Transverse colon (tissue), 4 donors: Measurements from ENCODE around the gene HMGXB3. TPM values are rescaled to one million over a fixed set of nuclear protein-coding genes. Genes with fewer than 3 reads are reported as not detected.

Experiments
- DNase-seq: peaks from one replicate; pipeline ENCODE4 v3.0.0-alpha.2; 2019
- H3K27ac ChIP-seq, 4 donors: fragments of 200-600 bp; sonication (generic); 2 replicates each; pipeline ENCODE4 v1.5.1; 2016 to 2018; ENCODE audit warnings: inconsistent platforms in 4 of 4
- H3K27me3 ChIP-seq: fragments of 200-600 bp; sonication (generic); 2 replicates; pipeline ENCODE4 v1.5.1; 2017; ENCODE audit warnings: inconsistent platforms
- H3K36me3 ChIP-seq, 4 donors: fragments of 200-600 bp; sonication (generic); 2 replicates each; pipeline ENCODE4 v1.5.1; 2017 to 2019; ENCODE audit warnings: inconsistent platforms in 4 of 4
- H3K4me1 ChIP-seq, 4 donors: fragments of 200-600 bp; sonication (generic); 2 replicates each; pipeline ENCODE4 v1.5.1; 2017 to 2020; ENCODE audit warnings: inconsistent platforms in 4 of 4
- H3K4me3 ChIP-seq, 4 donors: fragments of 200-600 bp; sonication (generic); 1 replicate in 1 of 4; 2 replicates in 3 of 4; pipeline versions ENCODE4 v1.5.1 to v1.6.1; 2017 to 2019; ENCODE audit warnings: inconsistent platforms in 4 of 4
- H3K9me3 ChIP-seq, 2 donors: fragments of 200-600 bp; sonication (generic); 2 replicates each; pipeline ENCODE4 v1.5.1; 2017 to 2019; ENCODE audit warnings: inconsistent platforms in 2 of 2
- EP300 ChIP-seq: sonication (generic); formaldehyde crosslinking; IDR thresholded peaks from one replicate; pipeline ENCODE4 v1.6.1; 2017; ENCODE audit warnings: antibody characterized with exemption, low read depth
- POLR2A ChIP-seq: fragments of 450-650 bp; IDR thresholded peaks from one replicate; pipeline ENCODE4 v1.6.1; 2016; ENCODE audit warnings: antibody characterized with exemption, mild to moderate bottlenecking, moderate library complexity
- POLR2AphosphoS5 ChIP-seq, 3 donors: sonication (generic); formaldehyde crosslinking; IDR thresholded peaks; one replicate each; pipeline ENCODE4 v1.6.1; 2016; ENCODE audit warnings: antibody characterized with exemption in 3 of 3
- WGBS, 2 donors: methylation state at CpG; one replicate each; pipeline ENCODE4 v1.1.5; 2018; ENCODE audit warnings: low coverage in 1 of 2; 5-methylcytosine and 5-hydroxymethylcytosine counted together
- in situ Hi-C, 4 donors: fragments of 200-750 bp; cut with MboI; loops; one replicate each; pipeline versions ENCODE4 v1.15.0 to v1.15.1; 2017; ENCODE audit warnings: low sequenced_read_pairs in 3 of 4, low pct_ligation_motif_present in 1 of 4, low pct_unique_long_range_greater_than_20kb in 1 of 4
- intact Hi-C: fragments of 100-400 bp; cut with DNase I; formaldehyde crosslinking; loops from one replicate; pipeline ENCODE4 v1.15.1; 2023; ENCODE audit warnings: low total_unique reads
- total RNA-seq, 4 donors: library from RNA; depleted of rRNA; stranded (reverse); fragments of >200 nt; gene quantifications; one replicate each; pipeline ENCODE4 v1.1.0, GENCODE V29; 2016
- TF ChIP-seq, protein P1 (sequence below), 5 experiments: fragments of 200-600 bp in 3 of 5; fragments of 450-650 bp in 2 of 5; sonication (generic) in 3 of 5; IDR thresholded peaks; 1 replicate in 2 of 5; 2 replicates in 3 of 5; pipeline ENCODE4 v1.5.1; 2016 to 2017; ENCODE audit warnings: antibody characterized with exemption in 5 of 5, inconsistent platforms in 3 of 5, mild to moderate bottlenecking in 2 of 5, moderate library complexity in 1 of 5

HMGXB3 gene
- total RNA-seq, 4 donors from 2014 or later = 29.9 to 93.5 (median 38.1) TPM

DNA sequence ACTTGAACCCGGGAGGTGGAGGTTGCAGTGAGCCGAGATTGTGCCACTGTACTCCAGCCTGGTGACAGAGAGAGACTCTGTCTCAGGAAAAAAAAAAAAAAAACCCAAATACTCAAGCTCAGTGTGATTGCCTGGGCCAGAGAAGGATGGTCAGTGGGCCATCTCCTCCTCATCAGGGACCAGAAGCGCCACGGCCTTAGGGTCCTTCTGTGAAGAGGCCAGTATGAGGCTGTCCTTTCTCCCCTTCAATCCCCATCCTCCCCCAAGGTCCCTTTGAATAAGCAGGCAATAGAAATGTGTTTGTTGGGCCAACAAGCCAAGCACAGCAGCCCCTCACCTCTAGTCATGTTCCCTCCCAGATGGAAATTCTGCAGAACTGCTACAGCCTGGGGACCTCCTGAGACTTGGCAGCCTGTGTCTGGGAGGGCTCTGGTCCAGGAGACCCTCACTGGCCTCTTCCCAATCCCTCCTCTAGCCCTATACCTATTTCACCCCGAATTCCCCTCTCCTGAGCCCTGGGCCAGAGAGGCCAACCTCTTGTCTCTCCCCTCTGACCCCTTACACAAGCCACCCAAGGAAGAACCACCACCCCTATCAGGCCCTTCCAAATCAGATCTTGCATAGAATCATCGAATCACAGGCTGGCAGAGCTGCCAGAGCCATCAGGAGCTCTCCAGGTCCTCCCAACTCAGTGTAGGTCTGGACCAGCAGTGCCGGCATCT is 84.8 kb downstream of the HMGXB3 start:
- H3K4me1 ChIP-seq = no peaks in the 10 kb centered on the region
- DNase-seq = no peak
- TF ChIP-seq POLR2A = no peak
- TF ChIP-seq, protein P1, sequence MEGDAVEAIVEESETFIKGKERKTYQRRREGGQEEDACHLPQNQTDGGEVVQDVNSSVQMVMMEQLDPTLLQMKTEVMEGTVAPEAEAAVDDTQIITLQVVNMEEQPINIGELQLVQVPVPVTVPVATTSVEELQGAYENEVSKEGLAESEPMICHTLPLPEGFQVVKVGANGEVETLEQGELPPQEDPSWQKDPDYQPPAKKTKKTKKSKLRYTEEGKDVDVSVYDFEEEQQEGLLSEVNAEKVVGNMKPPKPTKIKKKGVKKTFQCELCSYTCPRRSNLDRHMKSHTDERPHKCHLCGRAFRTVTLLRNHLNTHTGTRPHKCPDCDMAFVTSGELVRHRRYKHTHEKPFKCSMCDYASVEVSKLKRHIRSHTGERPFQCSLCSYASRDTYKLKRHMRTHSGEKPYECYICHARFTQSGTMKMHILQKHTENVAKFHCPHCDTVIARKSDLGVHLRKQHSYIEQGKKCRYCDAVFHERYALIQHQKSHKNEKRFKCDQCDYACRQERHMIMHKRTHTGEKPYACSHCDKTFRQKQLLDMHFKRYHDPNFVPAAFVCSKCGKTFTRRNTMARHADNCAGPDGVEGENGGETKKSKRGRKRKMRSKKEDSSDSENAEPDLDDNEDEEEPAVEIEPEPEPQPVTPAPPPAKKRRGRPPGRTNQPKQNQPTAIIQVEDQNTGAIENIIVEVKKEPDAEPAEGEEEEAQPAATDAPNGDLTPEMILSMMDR (IDR thresholded peaks at IDR 0.05) = no peak
- no peak for TF ChIP-seq POLR2AphosphoS5 (IDR thresholded peaks at IDR 0.05)
- TF ChIP-seq EP300 = no peak
- in situ Hi-C loops (no loop called here), intact Hi-C loops (no loop called here)
- no peaks in the 10 kb centered on the region for H3K36me3 ChIP-seq
- peak overlapping the region in 2 of 4 donors; percentile 1 to 2 for H3K4me3 ChIP-seq
- 66 to 84% methylated on average over 4 to 7 of the region's 7 CpGs for whole genome bisulfite sequencing, 2 donors
- no peaks in the 10 kb centered on the region for H3K9me3 ChIP-seq
- no peaks in the 10 kb centered on the region for H3K27me3 ChIP-seq
- no peak overlapping the region for H3K27ac ChIP-seq

DNA sequence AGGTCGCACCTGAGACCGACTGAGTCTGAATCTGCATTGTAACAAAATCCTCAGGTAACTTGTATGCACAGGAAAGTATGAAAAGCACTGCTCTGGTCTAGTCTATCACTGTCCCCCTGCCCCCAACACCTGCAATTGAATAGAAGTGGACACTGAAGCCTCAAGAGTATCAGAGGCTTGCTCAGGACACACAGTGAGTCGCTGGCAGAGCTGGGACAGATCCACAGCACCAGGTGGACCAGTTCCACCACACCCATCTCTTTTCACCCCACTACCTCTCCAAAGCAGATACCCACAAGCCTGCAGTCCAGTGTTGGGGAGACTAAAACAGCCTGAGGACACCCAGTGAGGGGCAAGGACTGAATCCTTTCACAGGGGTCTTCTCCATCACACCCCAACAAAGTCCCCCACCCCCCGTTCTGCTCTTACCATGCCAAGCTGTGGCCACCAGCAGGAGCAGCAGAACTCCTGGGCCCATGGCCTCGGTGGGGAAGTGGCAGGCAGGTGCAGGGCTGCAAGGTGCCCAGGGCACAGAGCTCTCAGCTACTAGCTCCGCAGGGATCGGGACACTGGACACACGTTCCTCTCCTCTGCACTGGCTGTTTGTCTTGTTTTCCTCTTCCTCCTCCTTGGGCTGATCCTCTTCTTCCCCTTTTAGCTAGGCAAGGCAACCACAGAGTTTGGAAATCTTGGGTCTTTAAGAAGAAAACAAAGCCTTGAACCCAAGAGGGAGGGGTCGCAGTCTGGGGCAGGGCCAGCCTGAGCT is 85.6 kb downstream of the HMGXB3 start, which contains the start of gene CSF1R:
Gene CSF1R, minus strand, starts transcription at position 605 of the 766 bp plus-strand sequence. Its CDS starts 127 bp downstream, at position 478.
- TF ChIP-seq POLR2A = no peak
- peak in 1 of 3 donors; percentile 33 for TF ChIP-seq POLR2AphosphoS5 (IDR thresholded peaks at IDR 0.05)
- intact Hi-C loops = no loop called here
- no peak for DNase-seq
- Histone ChIP-seq H3K36me3 (no peaks in the 10 kb centered on the region), H3K27ac (peak within 1 kb of the TSS in 3 of 4 donors; percentile 16 to 38 (median 30)), H3K9me3 (no peaks in the 10 kb centered on the region), H3K4me1 (no peaks in the 10 kb centered on the region), H3K4me3 (peak within 1 kb of the TSS in 2 of 4 donors; percentile 1 to 2), H3K27me3 (no peaks in the 10 kb centered on the region)
- in situ Hi-C loops = no loop called here
- WGBS, 2 donors = 80% methylated on average over 9 of the region's 9 CpGs; no CpG with 5 or more reads in 1 of the 2 donors

DNA sequence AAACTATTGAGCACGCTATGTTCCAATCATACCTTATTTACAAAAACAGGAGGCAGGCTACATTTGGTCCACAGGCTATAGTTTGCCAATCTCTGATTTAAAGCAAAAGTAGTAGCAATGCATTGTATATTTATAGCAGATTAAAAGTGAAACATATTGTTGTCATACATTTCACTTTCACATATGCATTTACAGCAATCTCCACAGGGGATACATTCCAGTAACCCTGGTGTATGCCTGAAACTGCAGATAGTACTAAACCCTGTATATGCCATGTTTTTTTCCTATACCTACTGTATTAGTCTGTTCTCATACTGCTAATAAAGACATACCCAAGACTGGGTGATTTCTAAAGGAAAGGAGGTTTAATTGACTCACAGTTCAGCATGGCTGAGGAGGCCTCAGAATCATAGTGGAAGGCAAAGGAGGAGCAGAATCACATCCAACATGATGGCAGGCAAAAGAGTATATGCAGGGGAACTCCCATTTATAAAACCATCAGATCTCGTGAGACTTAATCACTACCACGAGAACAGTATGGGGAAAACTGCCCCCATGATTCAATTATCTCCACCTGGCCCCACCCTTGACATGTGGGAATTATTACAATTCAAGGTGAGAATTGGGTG is 91.7 kb downstream of the HMGXB3 start:
- H3K9me3 ChIP-seq = no peaks in the 10 kb centered on the region
- intact Hi-C loops (no loop called here), in situ Hi-C loops (no loop called here)
- no peak for DNase-seq
- H3K27me3 ChIP-seq = no peaks in the 10 kb centered on the region
- H3K27ac ChIP-seq = no peak overlapping the region
- 61 to 92% methylated on average over 2 to 3 of the region's 3 CpGs for WGBS, 2 donors
- H3K36me3 ChIP-seq = no peaks in the 10 kb centered on the region
- H3K4me3 ChIP-seq = no peak overlapping the region
- TF ChIP-seq, protein P1 (IDR thresholded peaks at IDR 0.05) = no peak
- H3K4me1 ChIP-seq = no peaks in the 10 kb centered on the region

DNA sequence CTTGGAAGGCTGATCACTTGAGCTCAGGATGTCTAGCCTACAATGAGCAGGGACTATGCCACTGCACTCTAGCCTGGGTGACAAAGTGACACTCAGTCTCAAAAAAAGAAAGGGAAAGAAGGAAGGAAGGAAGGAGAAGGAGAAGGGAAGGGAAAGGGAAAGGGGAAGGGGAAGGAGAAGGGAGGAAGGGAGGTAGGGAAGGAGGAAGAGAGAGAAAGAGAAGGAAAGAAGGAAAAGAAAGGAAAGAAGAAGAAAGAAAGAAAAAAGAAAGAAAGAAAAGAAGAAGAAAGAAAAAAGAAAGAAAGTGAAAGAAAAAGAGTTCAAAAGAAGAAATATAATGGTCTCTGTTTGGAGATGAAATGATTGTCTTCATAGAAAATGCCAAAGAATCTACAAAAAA is 96.6 kb downstream of the HMGXB3 start:
- Histone ChIP-seq H3K36me3 (no peaks in the 10 kb centered on the region), H3K27me3 (no peaks in the 10 kb centered on the region), H3K4me3 (no peak overlapping the region), H3K9me3 (no peaks in the 10 kb centered on the region), H3K27ac (no peak overlapping the region), H3K4me1 (no peaks in the 10 kb centered on the region)
- in situ Hi-C loops (no loop called here), intact Hi-C loops (no loop called here)
- no peak for TF ChIP-seq EP300
- TF ChIP-seq POLR2A = no peak
- TF ChIP-seq, protein P1 (IDR thresholded peaks at IDR 0.05) = no peak
- TF ChIP-seq POLR2AphosphoS5 (IDR thresholded peaks at IDR 0.05) = no peak
- DNase-seq = no peak
